Measurements from ENCODE around the gene MYO10. TPM values are rescaled to one million over a fixed set of nuclear protein-coding genes. Genes with fewer than 3 reads are reported as not detected.

MYO10 gene
- total and polyA plus RNA-seq, 2 experiments from 2014 or later, result 33.7 to 52.4 TPM

DNA sequence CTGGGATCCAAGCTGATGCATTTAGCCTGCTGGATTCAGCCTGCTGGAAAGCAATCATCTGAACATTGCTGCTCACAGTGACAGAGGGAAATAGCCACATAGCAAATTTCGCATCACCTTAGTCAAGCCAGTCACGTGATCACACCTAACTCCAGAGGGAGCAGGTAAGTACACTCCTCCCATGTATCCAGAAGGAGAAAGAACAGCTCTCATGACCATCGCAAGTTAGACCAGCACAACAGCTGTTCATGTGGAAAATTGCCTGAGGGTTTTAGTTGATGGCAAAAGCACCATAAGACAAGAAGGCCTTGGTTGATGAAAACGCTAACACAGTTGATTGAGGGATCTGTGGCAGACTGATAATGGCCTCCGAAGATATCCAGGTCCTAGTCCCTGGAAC, 34.2 kb upstream of the MYO10 start:
- H3K27me3 ChIP-seq, result no peaks in the 10 kb centered on the region
- no peak overlapping the region for H3K27ac ChIP-seq
- H3K4me2 ChIP-seq, result no peak overlapping the region
- H3K79me2 ChIP-seq, result no peaks in the 10 kb centered on the region
- H3K36me3 ChIP-seq (replicated peaks; ENCODE audit: insufficient read depth, low read depth), result no peaks in the 10 kb centered on the region
- 78% methylated on average over 5 of the region's 5 CpGs for WGBS (ENCODE audit: low lambda C conversion rate, missing lambda C conversion rate)
- no peaks in the 10 kb centered on the region for H3K4me1 ChIP-seq (ENCODE audit: insufficient read depth)
- no peaks in the 10 kb centered on the region for H3K9me2 ChIP-seq (replicated peaks; ENCODE audit: insufficient read depth)
- no peak for DNase-seq (ENCODE audit: low spot score)
- H2AFZ ChIP-seq, result no peak overlapping the region
- TF ChIP-seq EZH2phosphoT487 (IDR thresholded peaks at IDR 0.05; ENCODE audit: low read depth, severe bottlenecking, unreplicated experiment) (no peak), EZH2 (IDR thresholded peaks at IDR 0.05; ENCODE audit: borderline replicate concordance) (no peak)
- TF ChIP-seq, protein P1, sequence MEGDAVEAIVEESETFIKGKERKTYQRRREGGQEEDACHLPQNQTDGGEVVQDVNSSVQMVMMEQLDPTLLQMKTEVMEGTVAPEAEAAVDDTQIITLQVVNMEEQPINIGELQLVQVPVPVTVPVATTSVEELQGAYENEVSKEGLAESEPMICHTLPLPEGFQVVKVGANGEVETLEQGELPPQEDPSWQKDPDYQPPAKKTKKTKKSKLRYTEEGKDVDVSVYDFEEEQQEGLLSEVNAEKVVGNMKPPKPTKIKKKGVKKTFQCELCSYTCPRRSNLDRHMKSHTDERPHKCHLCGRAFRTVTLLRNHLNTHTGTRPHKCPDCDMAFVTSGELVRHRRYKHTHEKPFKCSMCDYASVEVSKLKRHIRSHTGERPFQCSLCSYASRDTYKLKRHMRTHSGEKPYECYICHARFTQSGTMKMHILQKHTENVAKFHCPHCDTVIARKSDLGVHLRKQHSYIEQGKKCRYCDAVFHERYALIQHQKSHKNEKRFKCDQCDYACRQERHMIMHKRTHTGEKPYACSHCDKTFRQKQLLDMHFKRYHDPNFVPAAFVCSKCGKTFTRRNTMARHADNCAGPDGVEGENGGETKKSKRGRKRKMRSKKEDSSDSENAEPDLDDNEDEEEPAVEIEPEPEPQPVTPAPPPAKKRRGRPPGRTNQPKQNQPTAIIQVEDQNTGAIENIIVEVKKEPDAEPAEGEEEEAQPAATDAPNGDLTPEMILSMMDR (IDR thresholded peaks at IDR 0.05; ENCODE audit: poor library complexity), result no peak
- H4K20me1 ChIP-seq (ENCODE audit: insufficient read depth, poor library complexity, severe bottlenecking), result no peaks in the 10 kb centered on the region
- H3K9me3 ChIP-seq (ENCODE audit: low read depth), result no peaks in the 10 kb centered on the region
- no peak overlapping the region for H3K4me3 ChIP-seq

DNA sequence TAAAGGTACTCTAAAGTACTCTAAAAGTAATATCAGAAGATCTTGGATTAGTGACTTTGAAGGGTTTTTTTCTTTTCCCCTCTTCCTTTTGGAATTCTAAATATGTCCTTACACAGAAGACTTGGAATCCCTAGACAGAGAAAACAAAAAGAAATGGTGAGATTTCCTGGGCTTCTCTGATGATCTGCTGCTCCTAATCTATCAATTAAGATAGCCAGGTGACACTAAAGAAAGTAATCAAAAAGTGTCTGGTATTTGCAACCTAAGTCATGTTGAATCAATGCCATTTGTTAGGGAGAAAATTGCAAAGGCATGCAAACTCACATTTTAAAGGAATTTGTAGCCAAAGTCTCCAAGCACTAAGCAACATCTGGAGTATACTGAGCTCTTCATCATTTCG, 29.5 kb upstream of the MYO10 start:
- H3K79me2 ChIP-seq, result no peaks in the 10 kb centered on the region
- WGBS (ENCODE audit: low lambda C conversion rate, missing lambda C conversion rate), result 56% methylated on average over 1 of the region's 1 CpG
- TF ChIP-seq EZH2 (IDR thresholded peaks at IDR 0.05; ENCODE audit: borderline replicate concordance), result no peak
- no peak for TF ChIP-seq EZH2phosphoT487 (IDR thresholded peaks at IDR 0.05; ENCODE audit: low read depth, severe bottlenecking, unreplicated experiment)
- TF ChIP-seq, protein P1 (IDR thresholded peaks at IDR 0.05; ENCODE audit: poor library complexity), result no peak
- H3K4me2 ChIP-seq, result no peak overlapping the region
- no peaks in the 10 kb centered on the region for H3K27me3 ChIP-seq
- H3K36me3 ChIP-seq (replicated peaks; ENCODE audit: insufficient read depth, low read depth), result no peaks in the 10 kb centered on the region
- no peak overlapping the region for H3K4me3 ChIP-seq
- H4K20me1 ChIP-seq (ENCODE audit: insufficient read depth, poor library complexity, severe bottlenecking), result no peaks in the 10 kb centered on the region
- no peak for DNase-seq (ENCODE audit: low spot score)
- no peak overlapping the region for H2AFZ ChIP-seq
- H3K4me1 ChIP-seq (ENCODE audit: insufficient read depth), result no peaks in the 10 kb centered on the region
- H3K9me3 ChIP-seq (ENCODE audit: low read depth), result no peaks in the 10 kb centered on the region
- no peak overlapping the region for H3K27ac ChIP-seq
- H3K9me2 ChIP-seq (replicated peaks; ENCODE audit: insufficient read depth), result no peaks in the 10 kb centered on the region

DNA sequence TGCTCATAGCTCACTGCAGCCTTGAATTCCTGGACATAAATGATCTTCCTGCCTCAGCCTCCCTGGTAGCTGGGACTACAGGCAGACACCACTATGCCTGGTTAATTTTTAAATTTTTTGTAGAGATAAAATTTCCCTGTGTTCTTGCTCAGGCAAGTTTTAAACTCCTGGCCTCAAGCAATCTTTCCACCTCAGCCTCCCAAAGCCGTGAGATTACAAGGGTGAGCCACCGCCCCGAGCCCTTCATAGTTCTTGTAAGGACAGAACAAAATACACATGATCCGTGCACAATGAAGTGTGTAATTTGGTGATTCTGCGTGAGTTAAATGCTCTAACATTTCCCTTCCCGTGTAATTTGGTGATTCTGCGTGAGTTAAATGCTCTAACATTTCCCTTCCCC, 27.7 kb upstream of the MYO10 start:
- Histone ChIP-seq H3K9me2 (replicated peaks; ENCODE audit: insufficient read depth) (no peaks in the 10 kb centered on the region), H3K79me2 (no peaks in the 10 kb centered on the region), H3K4me3 (no peak overlapping the region), H3K36me3 (replicated peaks; ENCODE audit: insufficient read depth, low read depth) (no peaks in the 10 kb centered on the region), H2AFZ (no peak overlapping the region), H3K4me1 (ENCODE audit: insufficient read depth) (no peaks in the 10 kb centered on the region), H3K4me2 (no peak overlapping the region), H3K9me3 (ENCODE audit: low read depth) (no peaks in the 10 kb centered on the region), H4K20me1 (ENCODE audit: insufficient read depth, poor library complexity, severe bottlenecking) (no peaks in the 10 kb centered on the region), H3K27ac (no peak overlapping the region), H3K27me3 (no peaks in the 10 kb centered on the region)
- no peak for TF ChIP-seq EZH2 (IDR thresholded peaks at IDR 0.05; ENCODE audit: borderline replicate concordance)
- no peak for TF ChIP-seq EZH2phosphoT487 (IDR thresholded peaks at IDR 0.05; ENCODE audit: low read depth, severe bottlenecking, unreplicated experiment)
- TF ChIP-seq, protein P1 (IDR thresholded peaks at IDR 0.05; ENCODE audit: poor library complexity), result no peak
- DNase-seq (ENCODE audit: low spot score), result no peak
- 74% methylated on average over 6 of the region's 7 CpGs for WGBS (ENCODE audit: low lambda C conversion rate, missing lambda C conversion rate)

DNA sequence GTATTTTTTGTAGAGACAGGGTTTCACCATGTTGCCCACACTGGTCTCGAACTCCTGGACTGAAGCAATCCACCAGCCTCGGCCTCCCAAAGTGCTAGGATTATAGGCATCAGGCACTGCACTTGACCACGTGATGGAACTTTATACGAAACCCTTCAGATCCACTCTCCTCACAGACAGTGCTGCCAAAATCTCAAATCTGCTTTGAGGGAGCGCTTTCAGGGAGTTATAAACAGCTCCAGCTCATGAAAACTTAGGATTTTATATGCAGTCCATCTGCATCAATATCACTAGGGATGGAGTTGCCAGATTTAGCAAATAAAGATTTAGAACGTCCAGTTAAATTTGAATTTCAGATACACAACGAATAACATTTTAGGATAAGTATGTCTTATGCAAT, 25.0 kb upstream of the MYO10 start:
- Histone ChIP-seq H3K36me3 (replicated peaks; ENCODE audit: insufficient read depth, low read depth) (no peaks in the 10 kb centered on the region), H3K4me2 (no peak overlapping the region), H3K4me1 (ENCODE audit: insufficient read depth) (no peaks in the 10 kb centered on the region), H3K79me2 (no peaks in the 10 kb centered on the region), H3K9me3 (ENCODE audit: low read depth) (no peaks in the 10 kb centered on the region), H4K20me1 (ENCODE audit: insufficient read depth, poor library complexity, severe bottlenecking) (no peaks in the 10 kb centered on the region), H2AFZ (no peak overlapping the region), H3K9me2 (replicated peaks; ENCODE audit: insufficient read depth) (no peaks in the 10 kb centered on the region), H3K27me3 (no peaks in the 10 kb centered on the region), H3K4me3 (no peak overlapping the region), H3K27ac (no peak overlapping the region)
- 87% methylated on average over 7 of the region's 7 CpGs for WGBS (ENCODE audit: low lambda C conversion rate, missing lambda C conversion rate)
- no peak for DNase-seq (ENCODE audit: low spot score)
- TF ChIP-seq EZH2 (IDR thresholded peaks at IDR 0.05; ENCODE audit: borderline replicate concordance), result no peak
- TF ChIP-seq, protein P1 (IDR thresholded peaks at IDR 0.05; ENCODE audit: poor library complexity), result no peak
- TF ChIP-seq EZH2phosphoT487 (IDR thresholded peaks at IDR 0.05; ENCODE audit: low read depth, severe bottlenecking, unreplicated experiment), result no peak
